ENCODE results near the gene MAP3K5. TPM values are rescaled to one million over a fixed set of nuclear protein-coding genes. Genes with fewer than 3 reads are reported as not detected.

The MAP3K5 gene
- total and polyA plus RNA-seq, 2 of the 8 experiments (the other 6 are each of a cell fraction or from before 2014, with no cell fraction given): 0.63 to 2.6 TPM

GRCh38 chr6:136685540-136686108, 106.7 kb downstream of the MAP3K5 start:
- H3K79me2 ChIP-seq (ENCODE audit: control insufficient read depth in 1 of 2, insufficient read depth in 2 of 2, low read length in 2 of 2): no peaks in the 10 kb centered on the region
- H3K4me3 ChIP-seq (ENCODE audit: extremely low read depth in 1 of 4, insufficient read depth in 2 of 4, low read depth in 3 of 4, low read length in 4 of 4): no peak overlapping the region
- no peak for FAIRE-seq
- no peak overlapping the region for H3K56ac ChIP-seq (replicated peaks; ENCODE audit: insufficient read length, low read depth, low read length)
- no peak overlapping the region for H2BK20ac ChIP-seq (ENCODE audit: low read length)
- H4K20me1 ChIP-seq (replicated peaks in 1 of 2; ENCODE audit: control insufficient read depth in 1 of 2, insufficient read depth in 2 of 2, low read length in 2 of 2): no peaks in the 10 kb centered on the region
- no peaks in the 10 kb centered on the region for H3K23me2 ChIP-seq (ENCODE audit: low read depth, low read length)
- no peak overlapping the region for H4K91ac ChIP-seq (replicated peaks; ENCODE audit: insufficient read length, low read length)
- no peak overlapping the region for H3K9ac ChIP-seq (replicated peaks in 1 of 4; ENCODE audit: extremely low read depth in 1 of 4, low read depth in 3 of 4, low read length in 3 of 4)
- H3K4me1 ChIP-seq (replicated peaks in 1 of 4; ENCODE audit: control insufficient read depth in 3 of 4, insufficient read depth in 4 of 4, low read length in 3 of 4): no peaks in the 10 kb centered on the region
- WGBS, 2 experiments (ENCODE audit: extremely low coverage in 1 of 2, insufficient coverage in 1 of 2, insufficient read length in 1 of 2, insufficient replicate concordance in 2 of 2, low coverage in 1 of 2, low lambda C conversion rate in 2 of 2, missing lambda C conversion rate in 1 of 2): 91% methylated on average over 2 of the region's 2 CpGs; no CpG with 5 or more reads in 1 of the 2 experiments
- no peak overlapping the region for H2BK15ac ChIP-seq (ENCODE audit: low read length)
- H2BK5ac ChIP-seq (ENCODE audit: low read depth, low read length): no peak overlapping the region
- no peak overlapping the region for H2BK120ac ChIP-seq (replicated peaks; ENCODE audit: low read depth, low read length)
- POLR2A ChIA-PET (ENCODE audit: partially characterized antibody): no interaction called here
- H4K5ac ChIP-seq (ENCODE audit: insufficient read length, low read depth, low read length): no peak overlapping the region
- H3K4ac ChIP-seq (replicated peaks; ENCODE audit: insufficient read length, low read depth, low read length): no peak overlapping the region
- no peak overlapping the region for H3K23ac ChIP-seq (ENCODE audit: insufficient read length)
- H2AFZ ChIP-seq (ENCODE audit: low read length): no peak overlapping the region
- no peak overlapping the region for H2BK12ac ChIP-seq (ENCODE audit: low read depth, low read length)
- H3K14ac ChIP-seq (ENCODE audit: insufficient read length): no peak overlapping the region
- CTCF ChIA-PET (ENCODE audit: partially characterized antibody): interaction anchor here (1.2 to 3.5 kb wide), 4 partner anchors 8 to 107 kb away, joined by 3 to 14 read pairs (median 4); partner anchors contain the start of gene MAP3K5
- H3K18ac ChIP-seq (ENCODE audit: extremely low read depth, low read length): no peak overlapping the region
- no peaks in the 10 kb centered on the region for H3K9me3 ChIP-seq (ENCODE audit: insufficient read depth in 2 of 2, low read depth in 1 of 2, low read length in 1 of 2)
- no peak overlapping the region for H4K8ac ChIP-seq (ENCODE audit: extremely low read depth, insufficient read depth, low read length)
- H3K36me3 ChIP-seq (ENCODE audit: control insufficient read depth in 2 of 4, insufficient read depth in 4 of 4, low read length in 3 of 4): no peaks in the 10 kb centered on the region
- no peak for DNase-seq (ENCODE audit: low read depth in 1 of 2, low spot score in 2 of 2)
- no peaks in the 10 kb centered on the region for H3K27me3 ChIP-seq (replicated peaks in 1 of 4; ENCODE audit: control insufficient read depth in 3 of 4, extremely low read depth in 1 of 4, insufficient read depth in 3 of 4, low read length in 3 of 4)
- H2AK5ac ChIP-seq (ENCODE audit: low read depth, low read length): no peak overlapping the region
- no peak overlapping the region for H3K4me2 ChIP-seq (ENCODE audit: insufficient read depth in 1 of 2, low read depth in 2 of 2, low read length in 2 of 2)
- no peak overlapping the region for H3K27ac ChIP-seq (ENCODE audit: low read depth, low read length)
- H3K79me1 ChIP-seq (ENCODE audit: low read depth, low read length): no peaks in the 10 kb centered on the region
- no peak for TF ChIP-seq NANOG (IDR thresholded peaks at IDR 0.05; ENCODE audit: insufficient read depth, low read depth, low read length, poor library complexity, severe bottlenecking)
- TF ChIP-seq TAF1 (IDR thresholded peaks at IDR 0.05; ENCODE audit: low read depth, low read length): no peak
- TF ChIP-seq RBBP5 (IDR thresholded peaks at IDR 0.05; ENCODE audit: borderline replicate concordance, low read depth, low read length): no peak
- no peak for TF ChIP-seq RAD21 (IDR thresholded peaks at IDR 0.05 in 1 of 2, conservative IDR thresholded peaks at IDR 0.05 in 1 of 2; ENCODE audit: low read depth in 2 of 2, low read length in 2 of 2)
- TF ChIP-seq RXRA (IDR thresholded peaks at IDR 0.05; ENCODE audit: insufficient read depth, low read depth, low read length): no peak
- no peak for TF ChIP-seq FOSL1 (IDR thresholded peaks at IDR 0.05; ENCODE audit: insufficient read depth, low read depth, low read length)
- TF ChIP-seq, protein P1, sequence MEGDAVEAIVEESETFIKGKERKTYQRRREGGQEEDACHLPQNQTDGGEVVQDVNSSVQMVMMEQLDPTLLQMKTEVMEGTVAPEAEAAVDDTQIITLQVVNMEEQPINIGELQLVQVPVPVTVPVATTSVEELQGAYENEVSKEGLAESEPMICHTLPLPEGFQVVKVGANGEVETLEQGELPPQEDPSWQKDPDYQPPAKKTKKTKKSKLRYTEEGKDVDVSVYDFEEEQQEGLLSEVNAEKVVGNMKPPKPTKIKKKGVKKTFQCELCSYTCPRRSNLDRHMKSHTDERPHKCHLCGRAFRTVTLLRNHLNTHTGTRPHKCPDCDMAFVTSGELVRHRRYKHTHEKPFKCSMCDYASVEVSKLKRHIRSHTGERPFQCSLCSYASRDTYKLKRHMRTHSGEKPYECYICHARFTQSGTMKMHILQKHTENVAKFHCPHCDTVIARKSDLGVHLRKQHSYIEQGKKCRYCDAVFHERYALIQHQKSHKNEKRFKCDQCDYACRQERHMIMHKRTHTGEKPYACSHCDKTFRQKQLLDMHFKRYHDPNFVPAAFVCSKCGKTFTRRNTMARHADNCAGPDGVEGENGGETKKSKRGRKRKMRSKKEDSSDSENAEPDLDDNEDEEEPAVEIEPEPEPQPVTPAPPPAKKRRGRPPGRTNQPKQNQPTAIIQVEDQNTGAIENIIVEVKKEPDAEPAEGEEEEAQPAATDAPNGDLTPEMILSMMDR (IDR thresholded peaks at IDR 0.05; ENCODE audit: control extremely low read depth in 1 of 3, insufficient read depth in 1 of 3, low read depth in 1 of 3, low read length in 3 of 3): no peak
- TF ChIP-seq RNF2 (IDR thresholded peaks at IDR 0.05; ENCODE audit: borderline replicate concordance, low read depth, low read length, missing control alignments, poor library complexity, severe bottlenecking): no peak
- no peak for TF ChIP-seq GTF2F1 (IDR thresholded peaks at IDR 0.05; ENCODE audit: borderline replicate concordance, low read depth, low read length)
- no peak for TF ChIP-seq CREB1 (IDR thresholded peaks at IDR 0.05)

Measured in H1 (cell line).